ENCODE data around the gene DCST2. TPM values are rescaled to one million over a fixed set of nuclear protein-coding genes. Genes with fewer than 3 reads are reported as not detected.

DCST2 gene
- total RNA-seq, 6 experiments from 2014 or later, result 0.08 to 0.14 TPM; not detected in 4

- Mint-ChIP-seq H3K9me3 (no peaks in the 10 kb centered on the region), H3K27ac (no peak overlapping the region), H3K4me3 (peak overlapping the region; percentile 33; the same call in 1 of the 2 replicates), H3K36me3 (ENCODE audit: low read depth) (no peaks in the 10 kb centered on the region), H3K27me3 (ENCODE audit: insufficient read depth) (no peaks in the 10 kb centered on the region; the same call in 1 of the 2 replicates), H3K4me1 (ENCODE audit: low read depth) (peaks cover 32% of the 10 kb centered on the region)
- DNase-seq, result no peak
- TF ChIP-seq CTCF (IDR thresholded peaks at IDR 0.05), result no peak
Observed at GRCh38 chr1:155018617-155019348, 14.8 kb downstream of the DCST2 start.

GRCh38 chr1:155017946-155018316 is 15.7 kb downstream of the DCST2 start:
- H3K27ac Mint-ChIP-seq, result no peak overlapping the region

GRCh38 chr1:155017041-155017945 is 16.3 kb downstream of the DCST2 start:
- Mint-ChIP-seq H3K27me3 (ENCODE audit: insufficient read depth) (no peaks in the 10 kb centered on the region; the same call in 1 of the 2 replicates), H3K4me3 (peak overlapping the region; percentile 49), H3K36me3 (ENCODE audit: low read depth) (no peaks in the 10 kb centered on the region), H3K4me1 (ENCODE audit: low read depth) (peaks cover 30% of the 10 kb centered on the region), H3K9me3 (no peaks in the 10 kb centered on the region), H3K27ac (peak overlapping the region; percentile 74)
- TF ChIP-seq CTCF (IDR thresholded peaks at IDR 0.05), result peak; percentile 99
- peak; percentile 74 for DNase-seq

More at GRCh38 chr1:155017946-155018316, 15.7 kb downstream of the DCST2 start:
- no peaks in the 10 kb centered on the region; the same call in 1 of the 2 replicates for H3K27me3 Mint-ChIP-seq (ENCODE audit: insufficient read depth)
- TF ChIP-seq CTCF (IDR thresholded peaks at IDR 0.05), result no peak
- peak overlapping the region; percentile 42 for H3K4me3 Mint-ChIP-seq
- no peaks in the 10 kb centered on the region for H3K9me3 Mint-ChIP-seq
- H3K4me1 Mint-ChIP-seq (ENCODE audit: low read depth), result peaks cover 32% of the 10 kb centered on the region
- H3K36me3 Mint-ChIP-seq (ENCODE audit: low read depth), result no peaks in the 10 kb centered on the region
- no peak for DNase-seq

GRCh38 chr1:155016231-155016831 is 17.2 kb downstream of the DCST2 start:
- H3K9me3 Mint-ChIP-seq, result no peaks in the 10 kb centered on the region
- H3K4me3 Mint-ChIP-seq, result no peak overlapping the region
- no peak overlapping the region for H3K27ac Mint-ChIP-seq
- no peak for TF ChIP-seq CTCF (IDR thresholded peaks at IDR 0.05)
- H3K4me1 Mint-ChIP-seq (ENCODE audit: low read depth), result peaks cover 25% of the 10 kb centered on the region
- H3K36me3 Mint-ChIP-seq (ENCODE audit: low read depth), result no peaks in the 10 kb centered on the region
- no peaks in the 10 kb centered on the region for H3K27me3 Mint-ChIP-seq (ENCODE audit: insufficient read depth)
- DNase-seq, result no peak

GRCh38 chr1:155015527-155016230 is 17.9 kb downstream of the DCST2 start:
- Mint-ChIP-seq H3K27me3 (ENCODE audit: insufficient read depth) (no peaks in the 10 kb centered on the region), H3K4me3 (no peak overlapping the region), H3K4me1 (ENCODE audit: low read depth) (peaks cover 25% of the 10 kb centered on the region), H3K36me3 (ENCODE audit: low read depth) (no peaks in the 10 kb centered on the region), H3K9me3 (no peaks in the 10 kb centered on the region), H3K27ac (peak overlapping the region; percentile 24; the same call in 1 of the 2 replicates)
- DNase-seq, result no peak
- TF ChIP-seq CTCF (IDR thresholded peaks at IDR 0.05), result no peak
